ENCODE data around the gene PKLR. TPM values are rescaled to one million over a fixed set of nuclear protein-coding genes. Genes with fewer than 3 reads are reported as not detected.

Gene PKLR
- total RNA-seq, 1 experiment from 2014 or later, result not detected

DNA sequence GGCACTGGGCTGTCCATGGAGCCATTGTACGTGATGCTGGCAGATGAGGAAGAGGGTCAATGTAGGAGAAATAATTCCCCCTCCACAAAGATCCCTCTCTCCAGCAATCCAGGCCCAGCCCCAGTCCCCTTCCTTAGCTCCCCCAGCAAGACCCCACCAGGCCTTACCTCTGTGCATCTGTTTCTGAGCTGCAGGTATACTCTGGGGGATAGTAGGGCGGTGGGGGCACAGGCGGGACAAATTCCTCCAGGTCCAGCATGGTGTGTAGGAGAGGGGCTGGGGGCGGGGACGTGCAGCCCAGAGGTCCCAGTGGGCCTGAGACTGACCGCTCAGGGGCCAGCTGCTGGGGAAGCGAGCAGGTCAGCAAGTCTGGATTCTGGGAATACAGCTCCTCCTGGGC, 49.7 kb downstream of the PKLR start:
- Mint-ChIP-seq H3K36me3 (ENCODE audit: insufficient read depth in 1 of 3, low read depth in 3 of 3) (peaks cover 8 to 26% (median 23%) of the 10 kb centered on the region in 3 experiments), H3K4me3 (no peak overlapping the region), H3K9me3 (no peaks in the 10 kb centered on the region), H3K27me3 (ENCODE audit: low read depth) (peaks cover 11% of the 10 kb centered on the region), H3K27ac (no peak overlapping the region; a peak in 1 of 7 replicates), H3K4me1 (peaks cover 27 to 29% of the 10 kb centered on the region in 2 experiments)
- H2BK12ac ChIP-seq (ENCODE audit: insufficient read length, low read depth, low read length), result no peak overlapping the region
- no peak overlapping the region for H3K14ac ChIP-seq (ENCODE audit: insufficient read depth, low read length)
- H4K8ac ChIP-seq (replicated peaks; ENCODE audit: insufficient read length, low read depth, low read length), result no peak overlapping the region
- H2AFZ ChIP-seq (ENCODE audit: low read length), result no peak overlapping the region
- H2BK5ac ChIP-seq (ENCODE audit: insufficient read length, low read length), result no peak overlapping the region
- no peaks in the 10 kb centered on the region for H4K20me1 ChIP-seq (ENCODE audit: control insufficient read depth, insufficient read depth, insufficient read length)
- no peak overlapping the region for H4K5ac ChIP-seq (ENCODE audit: insufficient read length, low read depth, low read length)
- no peak overlapping the region for H3K4me2 ChIP-seq (ENCODE audit: insufficient read depth, insufficient read length, low read length)
- H3K9me3 ChIP-seq (ENCODE audit: control insufficient read depth, low read depth, low read length), result no peaks in the 10 kb centered on the region
- peaks cover 4% of the 10 kb centered on the region; the same call in 1 of the 2 replicates for H3K4me1 ChIP-seq (ENCODE audit: insufficient read depth, low read length)
- DNase-seq, result no peak
- H2BK120ac ChIP-seq (ENCODE audit: low read depth, low read length, poor library complexity, severe bottlenecking), result no peak overlapping the region
- TF ChIP-seq, protein P1, sequence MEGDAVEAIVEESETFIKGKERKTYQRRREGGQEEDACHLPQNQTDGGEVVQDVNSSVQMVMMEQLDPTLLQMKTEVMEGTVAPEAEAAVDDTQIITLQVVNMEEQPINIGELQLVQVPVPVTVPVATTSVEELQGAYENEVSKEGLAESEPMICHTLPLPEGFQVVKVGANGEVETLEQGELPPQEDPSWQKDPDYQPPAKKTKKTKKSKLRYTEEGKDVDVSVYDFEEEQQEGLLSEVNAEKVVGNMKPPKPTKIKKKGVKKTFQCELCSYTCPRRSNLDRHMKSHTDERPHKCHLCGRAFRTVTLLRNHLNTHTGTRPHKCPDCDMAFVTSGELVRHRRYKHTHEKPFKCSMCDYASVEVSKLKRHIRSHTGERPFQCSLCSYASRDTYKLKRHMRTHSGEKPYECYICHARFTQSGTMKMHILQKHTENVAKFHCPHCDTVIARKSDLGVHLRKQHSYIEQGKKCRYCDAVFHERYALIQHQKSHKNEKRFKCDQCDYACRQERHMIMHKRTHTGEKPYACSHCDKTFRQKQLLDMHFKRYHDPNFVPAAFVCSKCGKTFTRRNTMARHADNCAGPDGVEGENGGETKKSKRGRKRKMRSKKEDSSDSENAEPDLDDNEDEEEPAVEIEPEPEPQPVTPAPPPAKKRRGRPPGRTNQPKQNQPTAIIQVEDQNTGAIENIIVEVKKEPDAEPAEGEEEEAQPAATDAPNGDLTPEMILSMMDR (conservative IDR thresholded peaks at IDR 0.05), result no peak
- H3K79me1 ChIP-seq (ENCODE audit: insufficient read depth, low read depth, low read length, poor library complexity, severe bottlenecking), result no peaks in the 10 kb centered on the region
- H2AK5ac ChIP-seq (ENCODE audit: insufficient read length, low read length), result no peak overlapping the region
- no peaks in the 10 kb centered on the region for H3K27me3 ChIP-seq (ENCODE audit: insufficient read depth, low read length)
- WGBS (ENCODE audit: extremely low coverage, insufficient read length, low lambda C conversion rate), result no CpG with 5 or more reads among the region's 7 CpGs
- no peak overlapping the region for H3K4ac ChIP-seq (ENCODE audit: low read depth, low read length)
- H3K23me2 ChIP-seq (ENCODE audit: insufficient read length, low read depth, low read length, poor library complexity, severe bottlenecking), result peaks cover 14% of the 10 kb centered on the region
- H3K18ac ChIP-seq (ENCODE audit: insufficient read length, low read depth, low read length), result no peak overlapping the region
- H3T11ph ChIP-seq (ENCODE audit: low read length), result no peak overlapping the region
- H3K56ac ChIP-seq (ENCODE audit: insufficient read length, low read depth, low read length), result no peak overlapping the region
- H4K91ac ChIP-seq (ENCODE audit: insufficient read length, low read depth, low read length), result no peak overlapping the region
- no peak overlapping the region for H2BK15ac ChIP-seq (ENCODE audit: low read depth, low read length)
- H3K27ac ChIP-seq (ENCODE audit: insufficient read length, low read depth, low read length), result no peak overlapping the region
- H3K23ac ChIP-seq (ENCODE audit: insufficient read length, low read depth, low read length), result no peak overlapping the region
- no peak overlapping the region for H3K9ac ChIP-seq (ENCODE audit: extremely low read depth, insufficient read length, low read length)
- H3K79me2 ChIP-seq (ENCODE audit: insufficient read depth, low read length), result no peaks in the 10 kb centered on the region
- no peak overlapping the region for H2BK20ac ChIP-seq (ENCODE audit: low read depth, low read length, poor library complexity, severe bottlenecking)
